Thyroid gland (tissue), 4 donors: ENCODE measurements around the gene TCEANC. TPM values are rescaled to one million over a fixed set of nuclear protein-coding genes. Genes with fewer than 3 reads are reported as not detected.

Source experiments
- DNase-seq, 2 donors: peaks; one replicate each; pipeline ENCODE4 v3.0.0-alpha.2; 2019
- H3K27ac ChIP-seq, 3 donors: fragments of 200-600 bp; sonication (generic); 1 replicate in 2 of 3; 2 replicates in 1 of 3; pipeline ENCODE4 v1.5.1; 2016 to 2019; ENCODE audit warnings: mild to moderate bottlenecking in 1 of 3, moderate library complexity in 1 of 3
- H3K27me3 ChIP-seq: fragments of 200-600 bp; sonication (generic); one replicate; pipeline ENCODE4 v1.5.1; 2019
- H3K36me3 ChIP-seq, 2 donors: fragments of 200-600 bp; sonication (generic); one replicate each; pipeline ENCODE4 v1.5.1; 2016 to 2019
- H3K4me1 ChIP-seq, 2 donors: fragments of 200-600 bp; sonication (generic); one replicate each; pipeline ENCODE4 v1.5.1; 2017 to 2019
- H3K4me3 ChIP-seq, 3 donors: fragments of 200-600 bp; sonication (generic); replicated peaks in 1 of 3; 1 replicate in 2 of 3; 2 replicates in 1 of 3; pipeline ENCODE4 v1.5.1; 2016; ENCODE audit warnings: mild to moderate bottlenecking in 1 of 3
- H3K9me3 ChIP-seq: fragments of 200-600 bp; sonication (generic); one replicate; pipeline ENCODE4 v1.5.1; 2017
- CTCF ChIP-seq, 6 experiments: fragments of 200-600 bp in 3 of 6; fragments of 450-650 bp in 3 of 6; sonication (generic) in 3 of 6; IDR thresholded peaks; one replicate each; pipeline ENCODE4 v1.5.1; 2016 to 2019; ENCODE audit warnings: antibody characterized with exemption in 6 of 6, mild to moderate bottlenecking in 2 of 6, inconsistent platforms in 1 of 6, moderate library complexity in 1 of 6
- POLR2A ChIP-seq, 2 donors: fragments of 450-650 bp; IDR thresholded peaks; one replicate each; pipeline ENCODE4 v1.6.1; 2017; ENCODE audit warnings: antibody characterized with exemption in 2 of 2, mild to moderate bottlenecking in 2 of 2, moderate library complexity in 1 of 2
- WGBS, 2 donors: methylation state at CpG; one replicate each; pipeline ENCODE4 v1.1.5; 2017; 5-methylcytosine and 5-hydroxymethylcytosine counted together
- intact Hi-C: fragments of 100-400 bp; cut with DNase I; formaldehyde crosslinking; loops from one replicate; pipeline ENCODE4 v1.15.1; 2023
- total RNA-seq, 4 donors: library from RNA; depleted of rRNA; stranded (reverse); fragments of >200 nt; gene quantifications; one replicate each; pipeline ENCODE4 v1.2.3, GENCODE V29; 2016

TCEANC gene
- total RNA-seq, 4 donors from 2014 or later, result 4.5 to 8.6 (median 6.4) TPM

- 84 to 94% methylated on average over 7 of the region's 7 CpGs for WGBS, 2 donors
- Histone ChIP-seq H3K27me3 (no peaks in the 10 kb centered on the region), H3K4me1 (no peaks in the 10 kb centered on the region), H3K27ac (no peak overlapping the region), H3K9me3 (no peaks in the 10 kb centered on the region), H3K36me3 (no peaks in the 10 kb centered on the region), H3K4me3 (no peak overlapping the region)
- DNase-seq, result no peak
- TF ChIP-seq CTCF (IDR thresholded peaks at IDR 0.05), result no peak
- TF ChIP-seq POLR2A (IDR thresholded peaks at IDR 0.05), result no peak
- intact Hi-C loops, result no loop called here
These were observed 28.7 kb downstream of the TCEANC start for GRCh38 chrX:13681595-13681994.

- Histone ChIP-seq H3K36me3 (no peaks in the 10 kb centered on the region), H3K27me3 (no peaks in the 10 kb centered on the region), H3K4me1 (peaks cover 0 to 4% of the 10 kb centered on the region in 2 donors), H3K4me3 (no peak overlapping the region), H3K27ac (no peak overlapping the region), H3K9me3 (no peaks in the 10 kb centered on the region)
- TF ChIP-seq CTCF (IDR thresholded peaks at IDR 0.05) (no peak), POLR2A (IDR thresholded peaks at IDR 0.05) (no peak)
- intact Hi-C loops, result no loop called here
- DNase-seq, result no peak
- WGBS, 2 donors, result 89 to 96% methylated on average over 4 of the region's 4 CpGs
These were observed 31.4 kb downstream of the TCEANC start for GRCh38 chrX:13684361-13684760.

GRCh38 chrX:13685126-13685763, 32.3 kb downstream of the TCEANC start:
- Histone ChIP-seq H3K27me3 (no peaks in the 10 kb centered on the region), H3K9me3 (no peaks in the 10 kb centered on the region), H3K4me1 (peaks cover 0 to 4% of the 10 kb centered on the region in 2 donors), H3K4me3 (no peak overlapping the region), H3K27ac (no peak overlapping the region), H3K36me3 (no peaks in the 10 kb centered on the region)
- TF ChIP-seq POLR2A (IDR thresholded peaks at IDR 0.05) (no peak), CTCF (IDR thresholded peaks at IDR 0.05) (no peak)
- intact Hi-C loops, result no loop called here
- WGBS, 2 donors, result 42 to 59% methylated on average over 3 of the region's 3 CpGs
- DNase-seq, result no peak

GRCh38 chrX:13687203-13687602, 34.3 kb downstream of the TCEANC start:
- intact Hi-C loops, result no loop called here

More at GRCh38 chrX:13687203-13687602, 34.3 kb downstream of the TCEANC start:
- DNase-seq, result no peak
- no peak for TF ChIP-seq CTCF (IDR thresholded peaks at IDR 0.05)
- TF ChIP-seq POLR2A (IDR thresholded peaks at IDR 0.05), result no peak
- Histone ChIP-seq H3K4me1 (peaks cover 4% of the 10 kb centered on the region in 2 donors), H3K4me3 (no peak overlapping the region), H3K27ac (no peak overlapping the region), H3K9me3 (no peaks in the 10 kb centered on the region), H3K27me3 (no peaks in the 10 kb centered on the region), H3K36me3 (no peaks in the 10 kb centered on the region)
- 90 to 97% methylated on average over 1 of the region's 1 CpG for WGBS, 2 donors
